ENCODE results near the gene GRIN2A. TPM values are rescaled to one million over a fixed set of nuclear protein-coding genes. Genes with fewer than 3 reads are reported as not detected.
A peak's percentile ranks its signal among the peaks of the same experiment; 100 is the strongest.

Gene GRIN2A
- total RNA-seq, 1 donor from 2014 or later: 6.8 TPM

- Mint-ChIP-seq H3K27me3 (ENCODE audit: unreplicated experiment) (peaks cover 3% of the 10 kb centered on the region), H3K9me3 (ENCODE audit: unreplicated experiment) (peaks cover 1% of the 10 kb centered on the region), H3K4me3 (ENCODE audit: unreplicated experiment) (no peak overlapping the region), H3K4me1 (ENCODE audit: low read depth, unreplicated experiment) (peaks cover 16% of the 10 kb centered on the region), H3K27ac (ENCODE audit: unreplicated experiment) (no peak overlapping the region), H3K36me3 (ENCODE audit: unreplicated experiment) (peaks cover 6% of the 10 kb centered on the region)
- TF ChIP-seq CTCF (IDR thresholded peaks at IDR 0.05; ENCODE audit: partially characterized antibody, unreplicated experiment): no peak
- no peak for DNase-seq
Observed at GRCh38 chr16:10112021-10112420, 70.2 kb downstream of the GRIN2A start.

- no peak overlapping the region for H3K4me3 Mint-ChIP-seq (ENCODE audit: unreplicated experiment)
Observed at GRCh38 chr16:10111156-10111761, 71.0 kb downstream of the GRIN2A start.

GRCh38 chr16:10110552-10110951 is 71.7 kb downstream of the GRIN2A start:
- H3K36me3 Mint-ChIP-seq (ENCODE audit: unreplicated experiment): peaks cover 6% of the 10 kb centered on the region

More at GRCh38 chr16:10111156-10111761, 71.0 kb downstream of the GRIN2A start:
- peaks cover 5% of the 10 kb centered on the region for H3K27me3 Mint-ChIP-seq (ENCODE audit: unreplicated experiment)
- peak overlapping the region; percentile 39 for H3K27ac Mint-ChIP-seq (ENCODE audit: unreplicated experiment)
- H3K36me3 Mint-ChIP-seq (ENCODE audit: unreplicated experiment): peaks cover 6% of the 10 kb centered on the region
- DNase-seq: no peak
- H3K9me3 Mint-ChIP-seq (ENCODE audit: unreplicated experiment): peaks cover 3% of the 10 kb centered on the region
- TF ChIP-seq CTCF (IDR thresholded peaks at IDR 0.05; ENCODE audit: partially characterized antibody, unreplicated experiment): no peak
- peaks cover 17% of the 10 kb centered on the region for H3K4me1 Mint-ChIP-seq (ENCODE audit: low read depth, unreplicated experiment)

GRCh38 chr16:10107081-10107480 is 75.1 kb downstream of the GRIN2A start:
- no peak for DNase-seq
- Mint-ChIP-seq H3K27ac (ENCODE audit: unreplicated experiment) (no peak overlapping the region), H3K4me1 (ENCODE audit: low read depth, unreplicated experiment) (peaks cover 17% of the 10 kb centered on the region), H3K4me3 (ENCODE audit: unreplicated experiment) (no peak overlapping the region), H3K27me3 (ENCODE audit: unreplicated experiment) (peaks cover 2% of the 10 kb centered on the region), H3K9me3 (ENCODE audit: unreplicated experiment) (peaks cover 3% of the 10 kb centered on the region), H3K36me3 (ENCODE audit: unreplicated experiment) (peaks cover 6% of the 10 kb centered on the region)
- TF ChIP-seq CTCF (IDR thresholded peaks at IDR 0.05; ENCODE audit: partially characterized antibody, unreplicated experiment): no peak

More at GRCh38 chr16:10110552-10110951, 71.7 kb downstream of the GRIN2A start:
- Mint-ChIP-seq H3K4me3 (ENCODE audit: unreplicated experiment) (peak overlapping the region; percentile 55), H3K4me1 (ENCODE audit: low read depth, unreplicated experiment) (peaks cover 17% of the 10 kb centered on the region), H3K27ac (ENCODE audit: unreplicated experiment) (peak overlapping the region; percentile 84), H3K27me3 (ENCODE audit: unreplicated experiment) (peaks cover 2% of the 10 kb centered on the region), H3K9me3 (ENCODE audit: unreplicated experiment) (peaks cover 3% of the 10 kb centered on the region)
- TF ChIP-seq CTCF (IDR thresholded peaks at IDR 0.05; ENCODE audit: partially characterized antibody, unreplicated experiment): no peak
- DNase-seq: no peak

- Mint-ChIP-seq H3K4me1 (ENCODE audit: low read depth, unreplicated experiment) (peaks cover 1% of the 10 kb centered on the region), H3K27me3 (ENCODE audit: unreplicated experiment) (peaks cover 2% of the 10 kb centered on the region), H3K9me3 (ENCODE audit: unreplicated experiment) (peaks cover 6% of the 10 kb centered on the region), H3K36me3 (ENCODE audit: unreplicated experiment) (peaks cover 25% of the 10 kb centered on the region), H3K4me3 (ENCODE audit: unreplicated experiment) (no peak overlapping the region), H3K27ac (ENCODE audit: unreplicated experiment) (no peak overlapping the region)
- no peak for DNase-seq
- no peak for TF ChIP-seq CTCF (IDR thresholded peaks at IDR 0.05; ENCODE audit: partially characterized antibody, unreplicated experiment)
Observed at GRCh38 chr16:10103700-10104099, 78.5 kb downstream of the GRIN2A start.

Data from glutamatergic neuron (in vitro differentiated cells).